NCI-H1694 treated with DMSO at 0.1 percent for 48 hours (cell line): ENCODE measurements around the gene ZCCHC10.
"Not testable (repeated sequence)": the region's sequence is repeated elsewhere in the genome, so short reads cannot be mapped to it uniquely, and the experiment has no call there.

ENCODE experiments used
- DNase-seq: peaks from one replicate; lab custom pipeline; 2025; lab: John Stamatoyannopoulos, UW

ZCCHC10 gene

GRCh38 chr5:133025804-133026663 is at the start of gene ZCCHC10:
Gene ZCCHC10, minus strand, starts transcription at chr5:133026549. Its CDS starts 12 bp downstream, at chr5:133026537.
- DNase-seq: peak; percentile 83

- no peak for DNase-seq
These were observed 49.5 kb upstream of the ZCCHC10 start for GRCh38 chr5:133075572-133076536.

- DNase-seq: no peak
These were observed 45.7 kb upstream of the ZCCHC10 start for GRCh38 chr5:133072021-133072420.

DNA sequence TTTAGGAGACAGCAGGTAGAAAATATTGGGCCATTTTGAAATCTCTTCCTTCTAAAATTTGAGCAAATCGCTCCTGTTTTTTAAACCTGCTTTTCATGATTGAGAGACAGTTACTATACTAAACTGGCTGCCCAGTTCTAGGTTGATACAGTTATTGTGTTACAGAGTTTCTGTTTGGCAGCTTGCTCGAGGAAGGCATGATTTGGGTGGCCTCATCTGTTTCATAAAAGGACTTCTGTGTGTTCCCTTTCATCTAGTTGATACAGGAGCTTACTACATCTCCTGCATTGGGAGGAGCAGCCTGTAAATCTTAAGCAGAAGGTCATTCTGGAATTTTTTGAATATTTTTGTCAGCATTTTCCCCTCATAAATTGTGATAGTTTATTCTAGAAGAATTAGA is 39.7 kb upstream of the ZCCHC10 start:
- no peak for DNase-seq

DNA sequence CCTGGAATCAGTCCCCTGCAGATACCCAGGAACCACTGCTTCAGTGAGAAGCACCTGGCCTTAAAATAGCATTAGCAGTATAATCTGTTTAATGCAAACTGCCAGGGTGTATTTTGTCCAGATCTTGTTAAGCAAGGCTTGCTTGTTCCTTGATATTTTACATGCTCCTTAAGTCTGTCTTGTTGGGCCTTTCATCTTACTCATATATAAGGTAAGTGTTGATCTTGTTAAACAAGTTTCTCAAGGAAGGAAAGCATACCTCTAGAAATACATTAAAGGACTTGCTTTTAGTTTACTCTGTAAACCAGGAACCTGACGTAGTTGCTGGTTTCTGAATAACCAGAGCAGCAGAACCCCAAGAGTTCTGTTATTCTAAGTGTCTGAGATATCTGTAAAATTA is 39.1 kb upstream of the ZCCHC10 start:
- no peak for DNase-seq

DNA sequence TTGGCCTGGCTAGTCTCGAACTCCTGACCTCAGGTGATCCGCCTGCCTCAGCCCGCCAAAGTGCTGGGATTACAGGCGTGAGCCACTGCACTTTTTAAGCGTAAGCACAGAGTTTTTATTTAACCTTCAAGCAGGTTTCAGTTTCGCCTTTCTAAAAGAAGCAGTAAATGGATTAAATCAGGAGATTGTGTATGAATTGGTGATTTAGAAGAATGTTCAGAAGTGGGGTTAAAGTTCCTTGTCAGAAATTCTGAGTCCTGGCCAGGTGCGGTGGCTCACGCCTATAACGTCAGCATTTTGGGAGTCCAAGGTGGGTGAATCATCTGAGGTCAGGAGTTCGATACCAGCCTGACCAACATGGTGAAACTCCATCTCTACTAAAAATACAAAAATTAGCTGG is 37.6 kb upstream of the ZCCHC10 start:
- DNase-seq: no peak

- DNase-seq: no peak
These were observed 35.9 kb upstream of the ZCCHC10 start for GRCh38 chr5:133062276-133062675.

GRCh38 chr5:133059621-133060020 is 33.3 kb upstream of the ZCCHC10 start:
- no peak for DNase-seq

- no peak for DNase-seq
These were observed 30.5 kb upstream of the ZCCHC10 start for GRCh38 chr5:133056891-133057290.

GRCh38 chr5:133054697-133055471 is 28.5 kb upstream of the ZCCHC10 start:
- DNase-seq: no peak

DNA sequence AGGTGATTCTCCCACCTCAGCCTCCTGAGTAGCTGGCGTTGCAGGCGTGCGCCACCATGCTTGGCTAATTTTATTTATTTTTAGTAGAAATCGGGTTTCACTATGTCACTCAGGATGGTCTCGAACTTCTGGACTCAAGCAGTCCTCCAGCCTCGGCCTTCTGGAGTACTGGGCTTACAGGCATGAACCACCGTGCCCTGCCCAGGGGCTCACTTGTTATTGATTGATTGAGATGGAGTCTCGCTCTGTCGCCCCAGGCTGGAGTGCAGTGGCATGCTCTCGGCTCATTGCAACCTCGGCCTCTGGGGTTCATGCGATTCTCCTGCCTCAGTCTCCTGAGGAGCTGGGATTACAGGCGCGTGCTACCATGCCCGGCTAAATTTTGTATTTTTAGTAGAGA is 27.1 kb upstream of the ZCCHC10 start:
- no peak for DNase-seq

DNA sequence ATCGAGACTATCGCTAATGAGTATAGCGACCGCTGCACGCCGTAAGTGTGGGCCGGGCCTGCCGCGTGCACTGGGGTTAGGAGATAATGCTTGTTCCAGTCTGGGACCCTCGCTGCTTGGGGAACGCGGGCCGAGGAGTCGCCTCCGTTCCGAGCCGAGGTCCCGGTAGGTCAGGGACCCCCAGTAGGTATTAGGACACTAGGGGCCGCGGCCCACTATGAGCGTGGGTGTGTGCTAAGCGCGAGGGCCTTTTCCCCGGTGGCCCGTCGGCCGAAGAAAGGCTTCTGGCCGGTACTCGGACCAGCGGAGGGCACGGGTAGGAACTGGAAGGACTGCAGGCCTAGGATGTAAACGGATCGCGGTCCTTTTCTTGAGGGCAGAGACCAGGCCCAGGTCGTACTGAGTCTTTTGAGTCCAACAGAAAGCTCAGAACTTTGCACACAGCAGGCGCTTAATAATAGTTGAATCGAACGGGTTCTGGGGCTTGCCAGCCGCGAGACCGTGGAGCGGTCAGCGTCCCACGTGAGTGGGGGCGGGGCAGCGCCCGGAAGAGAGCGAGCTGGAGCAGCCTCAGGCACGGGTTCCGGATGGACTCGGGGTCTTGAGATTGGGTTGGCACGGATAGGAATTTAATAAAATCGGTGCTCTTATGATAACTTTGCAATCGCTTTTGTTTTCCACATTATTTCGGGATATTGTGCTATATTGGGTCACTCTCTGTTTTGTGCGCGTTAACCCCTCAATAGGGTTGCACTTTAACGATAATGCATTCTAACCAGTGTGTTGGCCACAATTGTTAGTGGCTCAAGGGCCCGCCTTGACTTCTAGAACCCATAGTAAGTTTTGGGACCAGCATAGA is 26.2 kb upstream of the ZCCHC10 start:
- no peak for DNase-seq

GRCh38 chr5:133051542-133052316 is 25.4 kb upstream of the ZCCHC10 start, which contains the start of gene HSPA4:
Gene HSPA4, plus strand, starts transcription at chr5:133052013. Its CDS starts 238 bp downstream, at chr5:133052251.
- peak; percentile 94 for DNase-seq

DNA sequence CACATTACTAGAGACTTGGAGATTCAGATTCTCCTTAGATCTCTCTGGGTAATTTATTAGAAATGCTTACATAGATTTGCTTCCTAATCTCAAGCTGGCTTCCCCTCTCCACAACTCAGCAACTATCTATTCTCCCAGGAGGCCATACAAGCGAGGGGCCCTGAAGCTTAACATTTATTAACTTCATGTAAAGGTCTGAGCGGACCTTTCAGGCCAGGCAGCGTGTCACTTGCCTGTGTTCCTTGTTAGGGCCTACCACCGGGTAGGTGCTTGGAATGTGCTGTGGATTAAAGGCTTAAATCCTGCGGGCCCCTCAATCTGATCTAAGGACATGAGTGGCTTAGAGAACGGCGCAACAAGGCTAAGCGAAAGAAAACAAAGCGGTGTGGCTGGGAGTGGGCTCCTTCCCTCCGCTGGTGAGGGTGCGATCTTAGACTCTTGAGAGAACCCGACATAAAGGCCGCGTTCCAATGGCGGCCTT is 24.8 kb upstream of the ZCCHC10 start:
- DNase-seq: no peak

DNA sequence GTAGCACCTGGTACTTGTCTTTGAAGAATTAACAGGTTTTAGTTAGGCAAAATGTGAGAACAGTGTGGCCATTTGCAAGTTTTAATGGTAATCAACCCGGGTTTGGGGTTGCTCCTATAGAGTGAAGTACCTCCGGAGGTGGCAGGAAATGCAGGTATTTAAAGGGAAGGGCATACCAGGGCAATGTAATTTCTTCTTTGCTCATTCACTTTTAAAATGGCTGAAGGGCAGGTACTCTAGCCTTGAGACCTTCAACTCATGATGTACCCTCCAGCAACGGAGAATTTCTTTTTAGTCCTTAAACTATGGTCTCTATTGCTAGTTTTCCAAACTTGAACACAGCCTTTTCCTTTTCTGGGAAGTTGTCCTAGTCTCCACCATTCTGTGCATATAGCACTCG is 24.2 kb upstream of the ZCCHC10 start:
- DNase-seq: no peak

DNA sequence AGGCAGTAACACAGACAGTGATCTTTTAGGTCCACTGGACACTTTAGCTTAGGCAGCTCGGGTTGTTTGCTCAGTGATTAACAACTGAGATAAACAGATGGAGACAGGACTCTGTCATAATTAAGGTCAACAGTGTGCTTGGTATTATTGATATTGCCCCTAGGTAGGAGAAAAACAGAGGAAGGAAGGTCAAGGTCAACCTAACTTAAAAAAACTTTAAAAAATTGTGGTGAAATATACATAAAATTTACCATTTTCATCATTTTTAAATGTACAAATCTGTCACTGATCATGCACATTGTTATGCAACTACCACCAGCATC is 23.3 kb upstream of the ZCCHC10 start:
- no peak for DNase-seq

GRCh38 chr5:133048993-133049725 is 22.8 kb upstream of the ZCCHC10 start:
- DNase-seq: no peak

DNA sequence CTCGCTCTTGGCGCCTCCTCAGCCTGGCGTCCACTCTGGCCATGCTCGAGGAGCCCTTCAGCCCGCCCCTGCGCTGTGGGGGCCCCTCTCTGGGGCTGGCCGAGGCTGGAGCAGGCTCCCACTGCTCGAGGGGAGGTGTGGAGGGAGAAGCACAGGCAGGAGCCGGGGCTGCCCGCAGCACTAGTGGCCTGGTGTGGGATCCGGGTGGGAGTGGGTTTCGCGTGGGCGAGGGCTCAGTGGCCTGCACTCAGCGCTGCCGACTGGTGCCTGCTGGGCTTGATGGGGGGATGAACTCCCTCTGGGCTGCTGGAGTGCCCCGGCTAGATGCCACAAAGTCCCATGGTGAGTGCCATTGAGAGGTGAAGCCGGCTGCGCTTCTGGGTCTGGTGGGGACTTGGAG is 21.1 kb upstream of the ZCCHC10 start:
- no peak for DNase-seq

GRCh38 chr5:133046560-133046959 is 20.2 kb upstream of the ZCCHC10 start:
- not testable (repeated sequence) for DNase-seq
